OCI-LY1 (cell line): ENCODE results near the gene PROZ.

Experiments
- H2AFZ ChIP-seq: fragments of 200-600 bp; sonication (generic), shearing (Covaris generic); 2 replicates; pipeline ENCODE4 v1.6.0; 2014; ENCODE audit warnings: antibody characterized with exemption, mild to moderate bottlenecking, low read length
- H3F3A ChIP-seq: fragments of 200-600 bp; sonication (generic), shearing (Covaris generic); 2 replicates; pipeline ENCODE4 v1.6.0; 2014; ENCODE audit warnings: mild to moderate bottlenecking, antibody characterized with exemption, low read length, moderate library complexity; ENCODE audit not compliant: insufficient read depth
- H3K27ac ChIP-seq: fragments of 200-600 bp; sonication (generic); 2 replicates; pipeline ENCODE4 v1.5.1; 2014; ENCODE audit warnings: low read length, mixed run types, mild to moderate bottlenecking, low read depth; ENCODE audit not compliant: poor library complexity, severe bottlenecking
- H3K27me3 ChIP-seq: fragments of 200-600 bp; sonication (generic); 2 replicates; pipeline ENCODE4 v1.6.0; 2014; ENCODE audit warnings: antibody characterized with exemption, mild to moderate bottlenecking, low read length, moderate library complexity; ENCODE audit not compliant: insufficient read depth
- H3K36me3 ChIP-seq: fragments of 200-600 bp; sonication (generic); 2 replicates; pipeline ENCODE4 v1.6.1; 2014; ENCODE audit warnings: mild to moderate bottlenecking, antibody characterized with exemption, low read length, moderate library complexity, mixed read lengths; ENCODE audit not compliant: insufficient read depth
- H3K4me1 ChIP-seq: fragments of 200-600 bp; sonication (generic); 2 replicates; pipeline ENCODE4 v1.5.1; 2014; ENCODE audit warnings: mild to moderate bottlenecking, low read length, moderate library complexity; ENCODE audit not compliant: insufficient read depth, severe bottlenecking
- H3K4me2 ChIP-seq: fragments of 200-600 bp; sonication (generic), shearing (Covaris generic); 2 replicates; pipeline ENCODE4 v1.6.1; 2014; ENCODE audit warnings: low read length
- H3K4me3 ChIP-seq: fragments of 200-600 bp; sonication (generic); 2 replicates; pipeline ENCODE4 v1.5.1; 2014; ENCODE audit warnings: low read length, low read depth, mild to moderate bottlenecking, mixed read lengths; ENCODE audit not compliant: poor library complexity, severe bottlenecking
- H3K79me2 ChIP-seq: fragments of 200-600 bp; shearing (Covaris generic); 2 replicates; pipeline ENCODE4 v1.6.1; 2016; ENCODE audit warnings: mixed run types, low read length, mixed read lengths; ENCODE audit not compliant: insufficient read depth
- H3K9ac ChIP-seq: fragments of 200-600 bp; sonication (generic), shearing (Covaris generic); 2 replicates; pipeline ENCODE4 v1.6.1; 2014; ENCODE audit warnings: mild to moderate bottlenecking, low read length, mixed read lengths
- H3K9me2 ChIP-seq: fragments of 200-600 bp; sonication (generic), shearing (Covaris generic); 2 replicates; pipeline ENCODE4 v1.6.1; 2014; ENCODE audit warnings: low read depth, mild to moderate bottlenecking, low read length, mixed read lengths
- H3K9me3 ChIP-seq: fragments of 200-600 bp; shearing (Covaris generic); 2 replicates; pipeline ENCODE4 v1.6.1; 2014; ENCODE audit warnings: low read length, mixed read lengths
- H4K20me1 ChIP-seq: fragments of 200-600 bp; sonication (generic), shearing (Covaris generic); 2 replicates; pipeline ENCODE4 v1.6.0; 2016; ENCODE audit warnings: mild to moderate bottlenecking, low read length; ENCODE audit not compliant: insufficient read depth
- CTCF ChIP-seq: fragments of 200-600 bp; sonication (generic), shearing (Covaris generic); IDR thresholded peaks from 2 replicates; pipeline ENCODE4 v1.5.1; 2017; ENCODE audit warnings: mild to moderate bottlenecking, antibody characterized with exemption, low read length, moderate library complexity, mixed read lengths
- EZH2 ChIP-seq: fragments of 200-600 bp; sonication (generic), shearing (Covaris generic); IDR thresholded peaks from 2 replicates; pipeline ENCODE4 v1.8.0; 2017; ENCODE audit warnings: borderline replicate concordance, mixed run types, mild to moderate bottlenecking, antibody characterized with exemption, low read length, moderate library complexity, mixed read lengths

PROZ gene

GRCh38 chr13:113149711-113150549, 8.5 kb upstream of the PROZ start:
- H3K9me2 ChIP-seq: no peaks in the 10 kb centered on the region
- no peaks in the 10 kb centered on the region for H3K79me2 ChIP-seq
- TF ChIP-seq CTCF (no peak), EZH2 (no peak)
- H3K4me3 ChIP-seq: no peak overlapping the region
- no peak overlapping the region for H2AFZ ChIP-seq
- peaks cover 17% of the 10 kb centered on the region for H3K4me1 ChIP-seq
- H3K9me3 ChIP-seq: peaks cover 8% of the 10 kb centered on the region; the same call in 1 of the 2 replicates
- H3K36me3 ChIP-seq: no peaks in the 10 kb centered on the region; the same call in 1 of the 2 replicates
- no peaks in the 10 kb centered on the region for H4K20me1 ChIP-seq
- no peak overlapping the region for H3K27ac ChIP-seq
- H3K27me3 ChIP-seq: peaks cover 37% of the 10 kb centered on the region; the same call in 1 of the 2 replicates
- H3K9ac ChIP-seq: no peak overlapping the region
- H3F3A ChIP-seq: no peaks in the 10 kb centered on the region
- H3K4me2 ChIP-seq: no peak overlapping the region

GRCh38 chr13:113150550-113151365, 7.7 kb upstream of the PROZ start:
- no peak overlapping the region for H3K4me2 ChIP-seq
- no peak overlapping the region for H3K4me3 ChIP-seq
- H3F3A ChIP-seq: no peaks in the 10 kb centered on the region
- peaks cover 17% of the 10 kb centered on the region for H3K4me1 ChIP-seq
- no peaks in the 10 kb centered on the region for H4K20me1 ChIP-seq
- H3K9me2 ChIP-seq: no peaks in the 10 kb centered on the region
- H3K27me3 ChIP-seq: peaks cover 35% of the 10 kb centered on the region; the same call in 1 of the 2 replicates
- no peaks in the 10 kb centered on the region; the same call in 1 of the 2 replicates for H3K36me3 ChIP-seq
- H3K79me2 ChIP-seq: no peaks in the 10 kb centered on the region
- H3K9ac ChIP-seq: no peak overlapping the region
- no peak overlapping the region for H2AFZ ChIP-seq
- no peak overlapping the region for H3K27ac ChIP-seq
- TF ChIP-seq CTCF: no peak
- TF ChIP-seq EZH2: no peak
- peaks cover 5% of the 10 kb centered on the region; the same call in 1 of the 2 replicates for H3K9me3 ChIP-seq

- Histone ChIP-seq H3K36me3 (peaks cover 5% of the 10 kb centered on the region; the same call in 1 of the 2 replicates), H3K27ac (no peak overlapping the region), H3K9me2 (no peaks in the 10 kb centered on the region), H2AFZ (no peak overlapping the region), H3K4me3 (no peak overlapping the region), H3K27me3 (peaks cover 34% of the 10 kb centered on the region; the same call in 1 of the 2 replicates), H3K9me3 (peaks cover 8% of the 10 kb centered on the region), H3K9ac (no peak overlapping the region), H3K4me2 (no peak overlapping the region), H4K20me1 (no peaks in the 10 kb centered on the region), H3F3A (no peaks in the 10 kb centered on the region), H3K4me1 (peaks cover 17% of the 10 kb centered on the region), H3K79me2 (no peaks in the 10 kb centered on the region)
- TF ChIP-seq EZH2 (no peak), CTCF (no peak)
These were observed 6.4 kb upstream of the PROZ start for GRCh38 chr13:113151745-113152690.
